HG03064 (cell line): Measurements from ENCODE around the gene TCEAL9.
"Not testable (repeated sequence)": the region's sequence is repeated elsewhere in the genome, so short reads cannot be mapped to it uniquely, and the experiment has no call there.

Source experiments
- ATAC-seq: cut with Tn5 transposase; IDR thresholded peaks from one replicate; pipeline ENCODE4 v1.9.1; 2021; ENCODE audit warnings: low read depth; ENCODE audit not compliant: unreplicated experiment

TCEAL9 gene

GRCh38 chrX:103372886-103373285 lies 16.6 kb downstream of the TCEAL9 start:
- ATAC-seq = no peak

GRCh38 chrX:103373581-103373980 lies 17.3 kb downstream of the TCEAL9 start:
- no peak for ATAC-seq

GRCh38 chrX:103376118-103376978 lies 20.0 kb downstream of the TCEAL9 start, which contains the start of gene BEX3:
TSS of gene BEX3 (plus strand) at chrX:103376538. CDS start at chrX:103377522, 984 bp downstream.
- no peak for ATAC-seq

GRCh38 chrX:103376979-103377324 lies 20.6 kb downstream of the TCEAL9 start:
- ATAC-seq = no peak

GRCh38 chrX:103378990-103379389 lies 22.7 kb downstream of the TCEAL9 start:
- ATAC-seq = no peak

GRCh38 chrX:103382877-103383276 lies 26.6 kb downstream of the TCEAL9 start:
- no peak for ATAC-seq

- no peak for ATAC-seq
Observed at GRCh38 chrX:103384672-103385071, 28.4 kb downstream of the TCEAL9 start.

DNA sequence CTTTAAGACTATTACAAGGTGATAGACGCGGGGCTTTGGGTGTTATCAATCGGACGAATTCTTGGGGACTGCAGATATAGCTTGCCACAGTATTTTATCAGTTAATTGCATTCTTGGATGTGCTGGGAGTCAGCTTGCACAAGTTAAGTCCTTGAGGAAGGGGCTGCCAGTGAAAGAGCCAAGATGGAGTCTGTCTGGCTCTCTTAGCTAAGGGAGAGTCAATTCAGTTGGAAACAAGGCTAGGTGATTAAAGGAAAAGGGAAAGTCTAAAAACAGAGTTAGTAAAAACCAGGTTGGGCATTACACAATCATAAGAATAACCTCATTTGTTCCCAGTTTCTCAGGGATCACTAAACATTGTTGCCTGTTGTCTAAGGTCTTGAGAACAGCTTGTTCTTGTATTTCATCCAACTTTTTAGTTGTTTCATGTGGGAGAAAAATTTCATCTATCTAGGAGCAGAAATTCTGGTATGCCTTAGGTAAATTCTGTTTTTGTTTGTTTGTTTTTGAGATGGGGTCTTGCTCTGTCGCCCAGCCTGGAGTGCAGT lies 29.1 kb downstream of the TCEAL9 start:
- not testable (repeated sequence) for ATAC-seq

DNA sequence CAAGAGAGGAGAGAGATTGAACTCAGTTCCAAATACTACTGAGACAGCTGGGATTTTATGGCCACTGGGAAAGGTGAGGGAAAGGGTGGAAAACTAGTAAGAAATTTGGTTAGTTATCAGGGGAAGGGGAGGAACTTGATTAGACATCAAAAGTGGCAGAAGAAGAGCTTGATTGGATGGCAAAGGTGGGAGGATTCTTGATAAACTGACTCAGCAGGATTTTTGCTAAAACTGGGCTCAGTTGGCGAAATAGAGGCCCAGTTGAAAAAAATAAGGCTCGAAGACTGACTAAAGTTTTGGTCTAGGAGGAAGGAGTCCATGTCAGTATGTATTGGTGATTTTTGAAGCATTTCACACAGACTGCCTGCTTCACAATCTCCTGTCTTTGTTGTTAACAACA lies 30.0 kb downstream of the TCEAL9 start:
- no peak for ATAC-seq

DNA sequence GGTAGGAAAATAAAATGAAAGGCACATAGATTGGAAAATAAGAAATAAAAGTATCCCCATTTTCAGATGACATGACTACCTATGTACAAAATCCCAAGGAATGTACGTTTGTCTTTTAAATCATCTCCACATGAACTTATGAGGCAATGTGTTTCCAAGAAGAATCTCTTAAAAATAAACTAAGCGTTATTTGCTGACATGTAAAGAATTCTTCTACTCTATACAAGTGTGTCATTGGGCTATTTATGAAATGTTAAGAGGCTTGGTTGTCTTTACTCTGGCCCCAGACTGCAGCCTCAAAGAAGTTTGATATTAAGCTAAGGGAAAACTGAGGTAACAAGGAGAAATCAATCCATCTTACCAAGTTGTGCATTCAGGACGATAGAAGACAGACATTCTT lies 37.2 kb downstream of the TCEAL9 start:
- ATAC-seq = no peak

DNA sequence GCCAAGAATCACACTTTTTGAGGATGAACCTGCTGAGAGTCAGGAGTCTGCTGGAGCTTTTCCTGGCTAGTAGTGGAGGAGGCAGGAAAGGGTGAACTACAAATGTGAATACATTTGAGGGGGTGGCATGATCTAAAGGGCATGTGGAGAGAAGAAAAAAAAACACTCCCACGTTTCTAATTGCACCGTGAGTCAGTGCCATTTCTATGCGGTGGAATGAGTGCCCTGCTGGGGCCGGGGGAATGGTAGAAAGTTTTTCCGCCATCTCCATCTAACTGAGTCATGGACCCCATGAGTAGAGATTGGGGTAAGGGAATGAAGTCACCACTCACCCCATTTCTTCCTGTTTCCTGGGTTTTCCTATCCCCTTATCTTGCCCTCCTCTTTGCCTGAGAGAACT lies 39.9 kb downstream of the TCEAL9 start:
- no peak for ATAC-seq

DNA sequence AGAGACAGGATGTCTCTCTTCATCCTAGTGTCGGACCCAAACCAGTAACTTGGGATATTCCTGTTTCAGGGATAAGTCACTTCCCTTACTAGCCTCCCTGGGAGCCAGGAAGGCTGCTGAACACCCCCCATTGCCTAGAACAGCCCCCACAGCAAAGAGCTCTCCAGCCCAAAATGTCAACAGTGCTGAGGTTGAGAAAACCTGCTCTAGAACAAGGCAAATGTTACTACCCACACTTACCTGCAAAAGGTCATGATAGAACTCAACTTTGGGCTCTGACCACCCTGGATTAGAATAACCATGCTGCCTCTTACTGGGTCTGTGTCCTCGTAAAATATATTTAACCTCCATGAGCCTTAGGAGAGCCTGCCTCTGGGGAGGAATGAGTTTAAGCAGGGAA lies 40.4 kb downstream of the TCEAL9 start:
- no peak for ATAC-seq

GRCh38 chrX:103397707-103398106 lies 41.4 kb downstream of the TCEAL9 start:
- no peak for ATAC-seq

DNA sequence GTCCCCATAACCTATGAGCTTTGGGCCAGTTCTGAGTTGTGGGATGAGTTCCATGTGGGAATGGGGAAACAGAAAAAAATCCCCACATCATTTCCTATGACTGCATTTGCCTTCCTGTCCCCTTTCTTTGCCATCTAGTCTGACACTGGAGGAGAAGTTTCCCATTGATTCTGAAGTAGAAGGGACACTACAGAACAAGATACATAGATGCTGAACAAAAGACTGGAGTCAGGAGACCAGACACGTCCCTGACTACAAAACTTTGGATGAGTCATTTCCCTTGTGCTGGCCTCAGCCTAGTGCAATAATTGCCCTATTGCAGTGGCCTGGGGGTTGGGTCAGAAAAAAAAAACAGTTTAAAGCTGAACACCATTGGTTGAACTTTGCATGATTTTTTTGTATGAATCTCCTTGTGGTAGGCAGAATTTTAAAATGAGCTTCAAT lies 42.1 kb downstream of the TCEAL9 start:
- no peak for ATAC-seq

GRCh38 chrX:103399744-103400143 lies 43.4 kb downstream of the TCEAL9 start:
- ATAC-seq = no peak

DNA sequence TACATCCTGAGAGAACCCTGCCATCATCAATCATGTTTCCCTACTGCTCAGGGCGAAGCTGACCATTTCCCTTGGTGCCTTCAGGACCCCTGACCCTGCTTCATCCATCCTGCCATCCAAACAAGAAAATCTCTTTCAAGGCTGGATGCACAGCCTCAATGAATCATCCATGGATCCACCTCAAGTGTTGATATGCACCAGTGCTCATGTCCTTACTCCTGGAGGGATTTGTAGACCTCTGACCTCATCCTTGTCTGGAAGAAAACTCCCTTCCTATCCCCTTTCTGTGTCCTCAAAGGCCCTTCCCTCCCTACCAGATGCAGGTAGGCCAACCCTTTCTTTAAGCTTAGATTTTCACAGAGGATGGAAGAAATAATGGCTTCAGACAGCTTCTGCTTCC lies 44.6 kb downstream of the TCEAL9 start:
- ATAC-seq = no peak

DNA sequence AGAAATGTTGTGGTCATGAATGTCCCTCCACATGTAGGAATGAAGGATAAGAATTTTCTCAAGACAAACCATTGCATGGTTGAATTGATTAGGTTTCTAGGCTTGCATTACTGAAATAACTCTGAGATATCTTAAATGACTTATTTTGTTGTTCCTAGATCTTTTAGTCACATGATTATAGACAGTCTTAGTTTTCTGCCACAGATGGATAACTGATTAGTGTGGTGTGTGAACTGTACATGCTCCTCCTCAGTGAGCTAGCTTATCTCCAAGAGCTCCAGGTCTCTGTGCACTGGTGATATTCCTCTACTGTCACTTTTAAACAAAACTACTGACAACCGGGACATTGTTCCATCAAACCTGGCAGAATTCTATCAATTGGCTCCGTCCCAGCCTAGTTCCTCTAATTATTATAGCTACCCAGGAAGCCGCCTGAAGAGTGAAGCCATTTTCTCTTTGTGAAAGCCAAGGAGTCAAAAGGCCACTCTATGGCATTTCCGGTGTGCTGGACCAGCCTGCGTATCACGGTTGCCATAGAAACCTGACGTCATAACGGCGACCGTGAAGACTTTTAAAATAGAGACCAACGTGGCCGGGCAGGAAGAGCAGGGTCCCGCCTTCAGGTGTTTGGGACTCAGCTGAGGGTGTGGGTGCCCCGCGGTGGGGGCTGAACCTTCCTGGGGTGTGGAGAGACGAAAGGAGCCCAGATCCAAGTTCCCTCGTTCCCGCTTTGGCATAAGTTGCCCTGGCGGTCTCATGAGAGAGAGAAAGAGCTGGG lies 48.1 kb downstream of the TCEAL9 start:
- peak; percentile 88 for ATAC-seq

GRCh38 chrX:103405009-103405333 lies 48.7 kb downstream of the TCEAL9 start:
- ATAC-seq = peak; percentile 33

DNA sequence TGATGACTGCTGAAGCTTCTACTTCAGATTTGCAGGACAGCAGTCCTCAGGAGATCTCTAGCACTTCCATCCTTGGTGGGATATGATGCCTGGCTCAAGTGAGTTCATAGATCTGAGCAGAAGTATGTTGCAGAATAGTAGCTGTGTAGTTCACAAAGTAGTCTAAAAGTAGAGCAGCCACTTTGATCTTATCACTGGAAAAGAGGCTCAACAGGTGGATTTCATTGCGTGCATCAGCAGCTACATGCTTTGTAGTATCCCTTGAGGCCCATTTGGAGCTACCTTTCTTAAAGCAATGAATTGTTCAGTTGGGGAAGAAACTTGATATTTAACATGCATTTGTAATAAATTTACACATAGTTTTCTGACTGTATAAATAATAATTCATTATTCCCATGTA lies 50.0 kb downstream of the TCEAL9 start:
- no peak for ATAC-seq

DNA sequence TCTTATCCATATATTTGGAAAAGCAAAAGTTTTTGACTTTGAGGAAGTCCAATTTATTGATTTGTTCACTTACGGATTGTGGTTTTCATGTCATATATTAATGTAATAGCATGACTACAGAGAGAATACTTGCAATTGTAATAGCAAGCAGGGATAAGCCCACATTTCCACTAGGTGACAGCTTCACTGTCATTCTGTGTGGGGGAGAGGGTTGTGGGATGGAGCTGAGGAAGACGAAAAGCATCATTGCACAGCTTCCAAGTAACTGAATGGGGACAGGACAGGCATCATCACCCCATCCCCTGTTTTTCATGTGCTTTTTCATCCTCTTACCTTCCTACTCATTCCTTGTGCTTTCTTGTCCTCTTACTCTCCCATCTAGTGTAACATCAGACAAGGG lies 51.5 kb downstream of the TCEAL9 start:
- ATAC-seq = no peak
